T-helper 2 cell (primary cell): ENCODE measurements around the gene SEC23B.

Experiments used
- DNase-seq, 5 experiments: peaks; one replicate each; pipeline versions ENCODE4 v3.0.0 to v3.0.0-alpha.2; 2012 to 2022

The SEC23B gene

DNA sequence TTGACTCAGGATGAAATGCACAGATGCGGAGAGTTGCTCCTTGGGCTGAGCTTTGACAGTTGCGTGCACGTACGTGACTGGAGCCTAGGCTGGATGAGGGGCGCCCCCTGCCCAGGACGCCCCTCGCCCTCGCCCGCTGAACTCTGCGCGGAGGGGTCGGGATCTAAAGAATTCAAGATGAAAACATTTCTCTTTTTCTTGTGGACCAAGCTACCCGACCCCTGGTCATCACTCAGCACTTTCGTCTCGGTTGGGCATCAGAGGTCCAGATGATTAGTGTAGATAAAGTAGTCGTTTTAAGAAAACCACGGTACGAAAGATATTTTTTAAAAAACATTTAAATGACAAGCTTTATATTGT, 80.8 kb downstream of the SEC23B start:
- DNase-seq: no peak

DNA sequence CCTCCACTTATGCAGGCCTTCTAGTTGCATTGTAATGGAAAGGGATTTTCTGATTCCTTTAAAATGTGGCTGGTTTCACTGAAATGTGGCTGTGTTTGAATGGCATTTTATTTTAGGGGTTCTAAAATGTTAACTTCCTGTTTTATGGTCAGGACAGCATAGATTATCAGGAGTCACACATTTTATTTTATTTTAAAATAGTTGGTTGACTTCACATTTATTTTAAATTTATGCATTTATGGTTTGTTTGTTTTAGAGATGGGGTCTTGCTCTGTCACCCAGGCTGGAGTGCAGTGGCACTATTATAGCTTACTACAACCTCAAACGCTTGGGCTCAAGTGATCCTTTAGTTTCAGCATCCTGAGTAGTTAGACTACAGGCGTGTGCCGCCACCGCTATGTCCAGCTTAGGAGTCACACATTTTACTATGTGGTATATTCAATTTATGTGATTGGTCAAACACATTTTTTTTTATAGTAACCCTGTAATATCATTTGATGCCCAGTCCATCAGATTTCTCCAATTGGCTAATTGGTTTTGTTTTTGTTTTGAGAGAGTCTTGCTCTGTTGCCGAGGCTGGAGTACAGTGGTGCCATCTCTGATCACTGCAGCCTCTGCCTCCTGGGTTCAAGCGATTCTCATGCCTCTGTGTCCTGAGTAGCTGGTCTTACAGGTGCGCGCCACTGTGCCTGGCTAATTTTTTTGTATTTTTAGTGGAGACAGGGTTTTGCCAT, 82.4 kb downstream of the SEC23B start:
- DNase-seq: no peak

- DNase-seq: no peak
These were observed 88.5 kb downstream of the SEC23B start for GRCh38 chr20:18596270-18596669.

DNA sequence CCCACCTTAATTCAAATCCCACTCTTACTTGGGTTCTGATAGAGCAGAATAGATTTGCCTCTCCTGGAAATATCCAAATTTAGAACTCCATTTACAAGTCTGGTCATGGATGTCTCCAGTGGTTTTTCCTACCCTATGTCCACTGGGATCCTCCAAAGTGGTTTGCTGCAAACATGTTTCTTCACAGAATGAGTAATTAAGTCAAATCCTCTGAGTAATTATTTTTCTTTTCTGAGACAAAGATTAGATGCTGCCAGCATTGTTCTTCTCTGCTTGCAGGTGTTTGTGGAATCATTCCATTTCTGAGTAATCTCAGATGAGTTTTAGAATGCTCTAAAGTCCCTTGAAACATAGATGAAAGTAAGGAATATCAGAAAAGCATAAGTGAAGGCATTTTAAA, 102.0 kb downstream of the SEC23B start:
- DNase-seq: no peak
